ENCODE results near the gene MSANTD3.
"Not testable (repeated sequence)": the region's sequence is repeated elsewhere in the genome, so short reads cannot be mapped to it uniquely, and the experiment has no call there.

Gene MSANTD3, protein sequence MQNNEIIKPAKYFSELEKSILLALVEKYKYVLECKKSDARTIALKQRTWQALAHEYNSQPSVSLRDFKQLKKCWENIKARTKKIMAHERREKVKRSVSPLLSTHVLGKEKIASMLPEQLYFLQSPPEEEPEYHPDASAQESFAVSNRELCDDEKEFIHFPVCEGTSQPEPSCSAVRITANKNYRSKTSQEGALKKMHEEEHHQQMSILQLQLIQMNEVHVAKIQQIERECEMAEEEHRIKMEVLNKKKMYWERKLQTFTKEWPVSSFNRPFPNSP

DNA sequence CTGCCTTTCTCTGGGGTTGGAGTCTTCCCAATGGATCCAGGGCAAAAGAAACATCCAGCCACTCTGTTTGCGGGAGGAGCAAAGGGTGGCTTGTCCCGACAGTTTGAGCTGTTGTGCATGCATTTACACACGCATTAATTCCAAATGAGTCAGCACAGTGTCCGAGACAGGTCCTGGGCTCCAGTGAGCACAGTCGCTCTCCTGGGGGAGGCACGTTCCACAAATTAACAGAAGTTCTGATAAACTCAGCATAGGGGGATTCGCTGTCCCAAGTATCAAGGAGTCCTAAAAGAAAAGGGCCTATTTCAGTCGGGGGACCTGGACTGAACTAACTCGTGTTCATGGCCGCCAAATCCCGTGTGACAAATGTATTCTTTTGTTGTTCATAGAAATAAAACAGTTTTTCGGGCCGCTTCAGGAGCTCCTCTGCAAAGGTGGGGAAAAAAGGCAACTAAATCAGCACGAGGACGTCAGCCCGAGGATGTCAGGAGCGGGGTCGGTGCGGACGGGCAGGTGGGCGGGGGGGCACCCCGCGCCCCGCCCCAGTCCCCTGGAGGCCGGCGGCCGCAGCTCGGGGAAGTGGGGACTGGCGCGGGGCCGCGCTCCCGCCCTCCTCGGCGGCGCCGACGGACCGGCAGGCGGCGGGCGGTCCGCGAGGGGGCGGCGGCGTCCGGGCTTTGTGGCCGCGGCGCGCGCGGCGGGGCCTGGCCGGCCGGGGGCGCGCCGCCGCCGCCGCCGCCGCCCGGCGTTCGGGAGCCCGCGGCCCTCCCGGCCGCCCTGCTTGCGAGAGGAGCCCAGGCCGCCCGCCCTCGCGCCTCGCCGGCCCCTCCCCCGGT, at the start of gene MSANTD3:
TSS of gene MSANTD3 (plus strand) at position 614 of the 836 bp plus-strand sequence. CDS start 14,796 bp downstream, outside the sequence.
- peak; percentile 38 to 65 for DNase-seq

DNA sequence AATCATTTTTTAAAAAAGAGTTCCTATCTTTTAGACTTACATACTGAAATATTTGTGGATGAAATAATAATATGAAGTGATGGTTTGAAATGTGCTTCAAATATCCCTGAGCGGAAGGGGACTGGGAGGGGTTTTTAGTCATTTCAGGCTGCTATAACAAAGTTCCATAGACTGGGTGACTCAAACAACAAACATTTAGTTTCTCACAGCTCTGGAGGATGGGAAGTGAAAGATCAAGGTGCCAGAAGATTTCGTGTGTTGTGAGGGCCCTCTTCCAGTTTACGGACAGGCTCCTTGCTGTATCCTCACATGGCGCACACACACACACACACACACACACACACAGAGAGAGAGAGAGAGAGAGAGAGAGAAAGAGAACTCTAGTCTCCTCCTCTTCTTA, 47.1 kb upstream of the MSANTD3 start:
- DNase-seq: no peak

DNA sequence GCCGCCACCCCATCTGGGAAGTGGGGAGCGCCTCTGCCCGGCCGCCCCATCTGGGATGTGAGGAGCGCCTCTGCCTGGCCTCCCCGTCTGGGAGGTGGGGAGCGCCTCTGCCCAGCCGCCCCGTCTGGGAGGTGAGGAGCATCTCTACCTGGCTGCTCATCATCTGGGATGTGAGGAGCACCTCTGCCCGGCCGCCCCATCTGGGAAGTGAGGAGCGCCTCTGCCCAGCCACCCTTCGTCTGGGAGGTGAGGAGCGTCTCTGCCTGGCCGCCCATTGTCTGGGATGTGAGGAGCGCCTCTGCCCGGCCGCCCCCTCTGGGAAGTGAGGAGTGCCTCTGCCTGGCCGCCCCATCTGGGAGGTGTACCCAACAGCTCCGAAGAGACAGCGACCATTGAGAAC, 34.0 kb upstream of the MSANTD3 start:
- DNase-seq: not testable (repeated sequence)

DNA sequence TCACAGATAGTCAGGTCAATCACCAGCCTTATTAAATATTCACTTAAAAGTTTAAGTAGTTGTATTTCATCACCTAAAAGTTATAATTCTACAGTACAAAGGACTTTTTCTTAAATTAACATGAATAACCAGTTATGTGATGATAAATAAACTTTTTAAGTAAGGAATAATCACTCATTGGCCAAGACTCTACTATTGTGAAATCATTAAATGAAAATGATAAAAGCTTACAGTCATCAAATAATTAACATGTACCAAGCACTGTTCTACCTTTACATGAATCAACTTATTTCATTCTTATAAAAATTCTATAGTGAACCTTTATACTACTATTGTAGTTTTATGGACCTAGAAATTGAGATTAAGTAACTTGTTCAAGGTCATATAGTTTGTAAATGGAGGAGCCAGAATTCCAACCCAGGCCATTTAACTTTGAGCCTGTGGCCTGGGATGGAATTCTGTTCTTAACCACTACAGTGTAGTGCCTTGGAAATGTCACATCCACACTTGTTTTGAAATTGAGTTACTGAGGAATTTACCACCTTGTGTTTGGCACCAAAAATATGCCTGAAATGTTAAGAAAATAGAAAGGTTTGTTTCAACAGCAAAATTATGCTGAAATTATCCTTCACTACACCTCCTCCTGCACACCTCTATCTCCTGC, 32.8 kb upstream of the MSANTD3 start:
- DNase-seq: no peak

DNA sequence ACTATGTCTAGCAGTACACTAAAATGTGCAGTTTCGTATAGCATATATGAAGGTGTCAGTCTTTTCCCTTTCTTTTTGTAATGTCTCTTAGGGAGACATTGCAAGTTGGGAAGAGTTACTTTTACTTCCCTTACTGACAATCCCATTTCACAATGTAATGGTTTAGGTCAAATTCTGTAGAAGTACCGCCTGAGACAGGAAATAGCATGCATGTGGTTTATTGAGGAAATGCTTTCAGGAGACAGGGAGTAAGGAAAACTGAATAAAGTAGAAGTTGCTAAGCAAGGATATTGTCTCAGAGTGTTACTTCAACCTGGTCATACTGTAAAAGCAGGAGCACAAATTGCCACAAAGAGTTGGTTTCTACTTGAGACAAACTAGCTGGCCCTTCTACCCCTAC, 32.1 kb upstream of the MSANTD3 start:
- no peak for DNase-seq

DNA sequence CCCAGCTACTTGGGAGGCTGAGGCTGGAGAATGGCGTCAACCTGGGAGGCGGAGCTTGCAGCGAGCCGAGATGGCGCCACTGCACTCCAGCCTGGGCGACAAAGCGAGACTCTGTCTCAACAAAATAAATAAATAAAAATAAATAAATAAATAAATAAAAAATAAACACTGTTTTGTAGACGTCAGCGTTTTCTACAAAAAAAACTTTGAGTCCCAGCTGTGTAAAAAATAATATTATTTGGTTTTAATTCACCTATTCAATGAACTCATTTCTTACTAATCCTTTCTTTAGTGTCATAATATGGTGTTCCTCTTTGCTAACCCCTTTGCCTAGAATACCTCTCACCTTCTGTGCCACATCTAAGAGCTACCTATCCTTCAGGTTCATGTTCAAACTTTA, 30.2 kb upstream of the MSANTD3 start:
- no peak for DNase-seq

DNA sequence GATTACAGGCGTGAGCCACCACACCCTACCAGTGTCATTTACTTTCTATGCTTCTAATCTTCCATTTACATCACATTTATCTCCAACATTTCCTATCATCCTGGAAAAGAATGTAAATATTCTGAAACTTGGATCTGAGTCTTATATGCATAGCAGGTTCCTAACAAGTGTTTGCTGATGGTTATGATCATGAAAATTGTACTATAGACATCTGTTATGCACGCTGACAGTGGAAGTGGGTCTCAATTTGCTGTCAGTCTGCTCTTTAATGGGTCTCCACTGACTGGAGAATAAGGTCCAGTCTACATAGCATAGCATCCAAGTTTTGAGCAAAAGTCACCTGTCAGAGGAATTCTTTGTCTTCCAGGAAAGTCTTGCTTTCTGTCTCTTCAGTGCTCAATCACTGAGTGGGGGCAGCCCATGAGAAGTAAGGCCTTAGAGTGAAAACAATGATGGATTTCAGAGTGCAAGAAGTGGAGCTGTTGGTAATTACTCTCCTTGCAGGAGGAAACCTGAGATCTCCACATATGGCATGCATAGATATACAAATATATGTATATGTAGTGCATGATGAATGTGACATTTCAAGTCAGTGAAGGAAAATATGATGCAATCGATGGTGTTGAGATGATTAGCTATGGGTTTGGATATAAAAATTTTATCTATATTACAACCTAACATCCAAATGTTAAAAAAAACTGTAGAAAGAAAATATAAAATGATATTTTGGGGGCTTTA, 29.2 kb upstream of the MSANTD3 start:
- no peak for DNase-seq

DNA sequence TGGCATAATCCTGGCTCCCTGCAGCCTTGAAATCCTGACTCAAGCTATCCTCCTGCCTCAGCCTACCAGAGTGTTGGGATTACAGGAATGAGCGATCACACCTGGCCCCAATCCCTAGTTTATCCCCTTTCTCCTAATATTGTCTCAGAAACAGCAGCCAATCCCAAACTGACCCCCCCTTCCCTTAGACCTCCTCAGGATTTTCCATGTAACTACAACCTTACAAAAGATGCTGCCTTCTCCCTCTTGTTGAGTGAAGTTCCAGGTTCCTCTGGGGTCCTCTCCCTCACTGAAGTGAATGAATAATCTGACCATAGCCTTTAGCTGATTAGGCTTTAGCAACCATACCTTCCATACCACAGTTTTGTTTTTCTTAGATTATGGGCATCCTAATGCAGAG, 25.9 kb upstream of the MSANTD3 start:
- no peak for DNase-seq

DNA sequence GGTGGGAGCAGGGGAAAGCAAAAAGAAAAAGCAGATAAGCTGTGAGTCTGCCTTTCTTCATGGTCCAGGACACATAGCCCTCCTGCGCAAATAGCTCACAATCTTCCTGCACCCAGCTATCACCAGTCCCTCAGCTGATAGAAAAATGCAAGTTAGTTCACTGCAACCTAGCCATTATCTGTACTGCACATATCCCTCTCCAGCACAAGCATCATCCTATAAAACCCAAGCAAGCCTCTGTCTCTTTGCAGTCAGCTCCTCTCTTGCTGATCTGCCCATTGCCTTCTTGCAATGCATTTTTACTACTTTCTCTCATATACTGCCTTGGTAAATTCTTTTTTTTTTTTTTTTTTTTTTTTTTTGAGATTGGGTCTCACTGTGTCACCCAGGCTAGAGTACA, 20.0 kb upstream of the MSANTD3 start:
- no peak for DNase-seq

DNA sequence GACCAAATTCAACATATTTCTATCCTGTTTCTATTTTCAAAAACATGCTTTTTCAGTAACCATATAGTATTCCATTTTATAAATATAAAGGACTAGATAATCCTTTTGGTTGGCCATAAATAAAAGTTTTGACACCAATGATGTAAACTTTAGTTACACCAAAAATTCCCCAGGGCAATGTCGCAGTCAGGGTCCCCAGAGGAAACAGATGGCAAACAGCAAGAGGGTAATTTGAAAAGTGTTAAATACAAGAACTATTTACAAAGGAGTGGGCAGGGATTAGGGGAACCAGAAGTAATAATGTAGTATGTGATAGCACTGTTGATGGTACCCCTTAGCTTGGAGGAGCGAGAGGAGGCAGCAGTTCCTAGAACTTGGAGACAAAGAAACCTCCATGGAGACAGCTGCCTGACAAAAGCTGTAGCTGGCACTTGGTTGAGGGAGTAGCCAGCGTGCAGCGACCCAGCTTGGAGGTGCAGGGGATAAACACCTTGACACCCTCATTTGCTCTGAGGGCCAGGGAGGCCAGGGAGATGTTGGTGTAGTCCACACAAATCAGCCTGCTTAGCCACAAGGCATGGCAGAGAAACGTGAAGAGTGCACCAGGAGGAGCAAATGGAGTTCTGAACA, 18.3 kb upstream of the MSANTD3 start:
- no peak for DNase-seq

DNA sequence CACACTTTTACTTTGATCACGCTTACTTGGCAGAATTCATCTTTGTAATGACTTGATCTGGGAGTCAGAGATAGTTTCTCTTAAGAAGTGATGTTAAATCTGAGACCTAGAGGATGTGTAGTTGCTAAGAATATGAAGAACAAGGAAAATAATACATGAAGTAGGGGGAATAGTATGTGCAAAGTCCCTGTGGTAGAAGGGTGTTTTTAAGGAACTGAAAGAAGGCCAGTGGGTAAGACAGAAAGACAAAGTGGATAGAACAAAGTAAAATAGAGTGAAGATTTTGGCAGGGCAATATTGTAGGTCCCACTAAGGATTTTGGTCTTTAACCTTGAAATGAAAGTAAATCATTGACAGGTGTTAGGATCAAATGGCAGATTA, 17.8 kb upstream of the MSANTD3 start:
- DNase-seq: no peak

DNA sequence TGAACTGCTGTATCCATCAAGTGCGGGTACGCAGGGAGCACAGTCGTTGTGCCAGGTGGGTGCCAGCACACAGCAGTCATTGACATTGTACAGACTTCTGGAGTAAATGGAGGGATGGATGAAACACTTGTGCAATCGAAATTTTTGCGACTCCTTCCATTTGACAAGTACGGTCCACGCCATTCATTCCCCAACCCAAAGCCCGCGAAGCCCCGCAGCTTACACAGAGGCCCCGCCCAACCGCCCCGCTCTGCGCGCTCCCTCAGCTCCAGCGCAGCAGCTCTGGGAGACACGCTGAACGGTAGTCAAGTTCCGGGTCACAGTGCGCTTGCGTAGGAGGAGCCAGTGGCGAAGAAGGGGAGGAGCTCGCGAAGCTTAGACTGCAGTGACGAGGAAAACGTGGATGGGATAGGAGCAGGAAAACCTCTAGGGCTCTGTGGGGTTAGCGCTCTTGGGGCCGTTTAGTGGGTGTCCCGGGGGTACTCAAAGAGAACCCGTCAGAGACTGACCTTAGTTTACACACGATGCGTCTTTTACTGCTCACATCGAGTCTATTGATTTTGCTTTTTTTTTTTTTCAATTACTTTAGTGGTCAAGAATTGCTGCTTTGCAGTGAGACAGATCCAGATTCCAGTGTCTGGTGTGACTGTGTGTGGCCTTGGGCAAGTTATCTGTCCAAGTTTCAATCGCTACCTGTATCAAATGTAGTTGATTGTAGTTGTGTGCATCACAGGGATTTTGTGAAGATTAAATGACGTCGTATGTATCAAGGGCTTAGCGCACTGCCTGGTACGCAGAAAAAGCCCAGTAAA, 15.3 kb upstream of the MSANTD3 start:
- DNase-seq: peak; percentile 85 to 90

DNA sequence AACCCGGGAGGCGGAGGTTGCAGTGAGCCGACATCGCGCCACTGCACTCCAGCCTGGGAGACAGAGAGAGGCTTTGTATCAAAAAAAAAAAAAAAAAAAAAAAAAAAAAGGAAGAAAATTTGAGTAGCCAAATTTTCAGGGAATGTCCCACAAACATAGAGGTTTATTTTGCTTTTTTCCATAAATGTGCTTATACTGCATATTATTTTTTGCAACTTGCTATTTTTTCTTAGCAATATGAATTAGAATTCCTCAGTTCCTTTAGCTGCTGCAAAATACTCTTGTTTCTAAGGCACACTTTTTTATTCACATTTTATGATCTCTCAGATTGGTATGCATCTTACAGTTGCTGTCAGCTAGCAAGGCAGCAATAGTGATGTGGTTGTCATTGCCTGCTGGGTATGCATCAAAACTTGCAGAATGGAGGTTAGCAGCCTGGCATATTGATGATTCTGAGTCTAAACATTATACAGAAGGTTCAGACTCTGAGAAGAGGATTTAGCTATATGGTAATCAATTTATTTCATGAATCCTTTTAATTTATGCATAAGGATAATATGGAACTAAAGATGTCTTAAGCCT, 13.0 kb upstream of the MSANTD3 start:
- no peak for DNase-seq

DNA sequence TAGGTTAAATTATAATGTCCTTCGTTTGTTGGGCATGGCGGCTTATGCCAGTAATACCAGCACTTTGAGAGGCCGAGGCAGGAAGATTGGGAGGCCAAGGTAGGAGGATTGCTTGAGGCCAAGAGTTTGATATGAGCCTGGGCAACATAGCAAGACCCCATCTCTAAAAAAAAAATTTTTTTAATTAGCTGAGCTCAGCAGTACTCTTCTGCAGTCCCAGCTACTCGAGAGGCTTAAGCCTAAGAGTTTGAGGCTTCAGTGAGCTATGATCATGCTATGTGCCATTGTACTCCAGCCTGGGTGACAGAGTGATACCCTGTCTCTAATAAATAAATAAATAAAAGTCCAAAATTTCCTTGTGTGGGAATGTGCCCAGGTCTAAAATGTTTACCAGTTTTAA, 9.1 kb upstream of the MSANTD3 start:
- DNase-seq: no peak

DNA sequence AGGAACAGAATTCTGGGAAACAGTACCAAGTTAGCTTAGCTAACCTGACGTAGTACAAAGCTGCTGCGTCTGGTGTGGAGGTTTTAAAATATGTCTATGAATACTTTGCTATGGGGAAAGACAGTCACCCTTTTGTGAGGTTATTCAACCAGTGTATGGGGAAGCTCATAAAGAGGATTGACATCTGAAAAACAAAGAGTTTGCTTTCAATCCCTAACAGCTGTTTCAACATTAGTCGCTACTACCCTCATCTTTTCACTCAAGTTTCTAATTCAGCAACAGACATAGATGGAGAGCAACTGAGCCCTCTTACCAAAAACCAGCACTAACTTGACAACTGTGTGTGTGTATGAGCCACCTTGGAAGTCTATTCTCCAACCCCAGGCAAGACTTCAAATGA, 7.8 kb upstream of the MSANTD3 start:
- no peak for DNase-seq

DNA sequence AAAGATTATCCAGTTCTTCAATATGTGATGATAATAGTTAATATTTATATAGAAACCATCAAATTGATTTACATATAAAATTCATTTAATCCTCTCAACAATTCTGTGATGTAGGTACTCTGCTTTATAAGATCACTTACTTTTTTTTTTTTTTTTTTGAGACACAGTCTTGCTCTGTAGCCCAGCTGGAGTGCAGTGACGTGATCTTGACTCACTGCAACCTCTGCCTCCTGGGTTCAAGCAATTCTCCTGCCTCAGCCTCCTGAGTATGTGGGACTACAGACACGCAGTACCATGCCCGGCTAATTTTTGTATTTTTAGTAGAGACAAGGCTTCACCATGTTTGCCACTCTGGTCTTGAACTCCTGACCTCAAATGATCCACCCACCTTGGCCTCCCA, 5.8 kb upstream of the MSANTD3 start:
- DNase-seq: not testable (repeated sequence)

DNA sequence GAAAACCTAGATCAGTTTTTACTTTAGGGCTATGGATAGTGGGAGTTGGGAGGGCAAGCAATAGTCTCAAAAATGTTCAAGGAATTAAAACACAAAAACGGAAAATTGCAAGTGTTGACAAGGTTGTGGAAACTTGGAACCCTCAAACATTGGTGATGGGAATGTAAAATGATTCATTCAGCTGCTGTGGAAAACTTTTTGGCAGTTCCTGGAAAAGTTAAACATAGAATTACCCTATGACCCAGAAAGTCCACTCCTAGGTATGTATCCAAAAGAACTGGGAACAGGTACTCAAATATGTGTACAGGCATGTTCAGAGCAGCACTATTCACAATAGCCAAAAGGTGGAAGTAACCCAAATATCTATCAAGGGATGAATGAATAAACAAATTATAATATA, 1.2 kb upstream of the MSANTD3 start:
- DNase-seq: no peak

DNA sequence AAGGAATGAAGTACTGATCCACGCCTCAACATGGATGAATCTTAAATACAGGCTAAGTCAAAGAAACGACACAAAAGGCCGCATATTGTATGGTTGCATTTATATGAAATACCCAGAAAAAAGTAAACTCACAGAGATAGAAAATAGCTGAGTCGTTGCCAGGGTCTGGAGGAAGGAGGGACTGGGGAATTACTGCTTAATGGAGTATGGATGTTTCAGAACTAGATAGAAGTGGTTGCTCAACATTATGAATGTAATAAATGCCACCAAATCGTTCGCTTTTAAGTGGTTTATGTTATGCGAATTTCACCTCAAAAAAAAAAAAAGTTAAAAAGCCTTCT, 784 bp upstream of the MSANTD3 start:
- DNase-seq: no peak

DNA sequence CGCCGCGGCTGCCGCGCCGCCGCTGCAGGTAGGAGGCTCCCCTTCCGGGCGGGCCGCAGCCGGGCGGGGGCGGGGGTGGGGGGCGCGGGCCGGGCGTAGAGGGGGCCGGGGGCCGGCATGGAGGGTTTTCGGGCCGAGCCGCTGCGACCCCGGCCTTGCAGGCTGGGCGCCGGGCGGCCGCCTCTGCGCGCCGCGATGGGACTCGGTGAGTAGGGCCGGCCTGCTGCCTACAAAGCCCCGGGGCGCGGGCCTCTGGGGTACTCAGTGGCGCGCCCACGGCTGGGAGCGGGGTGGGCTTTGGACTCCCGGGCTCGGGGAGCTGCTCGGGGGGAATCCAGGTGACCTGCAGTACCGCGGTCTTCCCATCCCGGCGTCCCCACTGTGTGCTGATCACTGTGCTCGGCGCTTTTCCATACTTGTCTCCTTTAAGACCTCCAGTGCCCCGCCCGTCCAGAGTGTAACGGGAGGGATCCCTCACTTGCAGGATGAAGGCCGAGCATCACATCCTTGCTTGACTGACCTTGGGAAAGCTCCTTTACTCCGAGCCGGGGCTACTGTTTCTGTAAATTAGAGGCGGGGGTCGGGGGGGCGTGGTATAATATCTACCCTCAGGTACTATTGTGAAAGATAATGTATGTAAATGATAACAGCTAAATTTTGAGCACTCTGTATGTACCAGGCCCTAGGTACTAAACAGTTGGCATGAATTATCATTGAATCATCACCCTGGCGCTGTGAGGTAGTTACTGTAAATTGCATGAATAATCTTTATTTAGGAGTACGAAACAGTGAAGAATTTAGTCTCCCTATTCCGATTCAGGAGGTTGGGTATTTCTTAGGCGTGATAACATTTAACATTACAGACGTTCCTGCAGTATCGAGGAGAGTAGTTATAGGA, 672 bp downstream of the MSANTD3 start:
- DNase-seq: peak; percentile 49 to 52

DNA sequence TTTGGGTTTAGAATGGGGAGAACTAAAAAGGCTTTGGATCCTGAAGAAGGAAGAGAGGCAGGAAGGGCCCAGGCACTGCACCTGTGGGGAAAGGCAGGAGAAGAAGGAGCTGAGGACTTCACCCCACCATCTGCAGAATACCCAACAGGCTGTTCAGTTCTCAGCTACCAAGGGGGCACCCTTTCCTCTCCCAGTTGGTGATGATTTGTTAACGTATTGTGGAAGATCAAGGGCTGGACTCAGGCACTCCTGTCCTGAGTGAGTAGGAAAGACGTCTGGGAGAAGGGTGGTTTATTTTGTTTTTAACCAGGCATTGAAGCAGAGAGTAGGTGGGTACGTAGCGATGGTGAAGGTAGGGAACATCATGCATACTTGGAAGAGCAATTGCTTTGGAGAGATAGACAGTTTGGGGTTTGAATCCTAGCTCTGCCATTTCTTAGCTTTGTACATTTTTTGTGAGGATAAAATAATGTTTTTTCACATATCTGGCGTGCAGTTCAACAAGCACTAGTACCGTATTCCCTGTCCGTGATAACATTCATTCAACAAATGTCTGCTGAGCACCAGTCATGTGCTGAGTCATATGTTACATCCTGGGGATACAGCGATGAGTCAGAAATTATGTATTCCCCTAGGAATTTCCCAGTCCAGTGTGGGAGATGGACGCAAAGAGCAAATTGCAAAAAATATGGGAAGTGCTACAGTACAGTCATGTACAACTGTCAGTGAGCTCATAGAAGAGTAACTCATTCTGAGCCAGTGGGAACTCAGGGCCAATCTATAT, 2.1 kb downstream of the MSANTD3 start:
- no peak for DNase-seq

All from activated CD4-positive, alpha-beta T cell treated with anti-CD3 and anti-CD28 coated beads, Interleukin-2, amount 50 U/mL, for 48 hours (primary cell).